ENCODE measurements around the gene DIDO1.

GRCh38 chr20:62923669-62924441 is 2.5 kb downstream of the DIDO1 start:
- TF ChIP-seq, protein P1, sequence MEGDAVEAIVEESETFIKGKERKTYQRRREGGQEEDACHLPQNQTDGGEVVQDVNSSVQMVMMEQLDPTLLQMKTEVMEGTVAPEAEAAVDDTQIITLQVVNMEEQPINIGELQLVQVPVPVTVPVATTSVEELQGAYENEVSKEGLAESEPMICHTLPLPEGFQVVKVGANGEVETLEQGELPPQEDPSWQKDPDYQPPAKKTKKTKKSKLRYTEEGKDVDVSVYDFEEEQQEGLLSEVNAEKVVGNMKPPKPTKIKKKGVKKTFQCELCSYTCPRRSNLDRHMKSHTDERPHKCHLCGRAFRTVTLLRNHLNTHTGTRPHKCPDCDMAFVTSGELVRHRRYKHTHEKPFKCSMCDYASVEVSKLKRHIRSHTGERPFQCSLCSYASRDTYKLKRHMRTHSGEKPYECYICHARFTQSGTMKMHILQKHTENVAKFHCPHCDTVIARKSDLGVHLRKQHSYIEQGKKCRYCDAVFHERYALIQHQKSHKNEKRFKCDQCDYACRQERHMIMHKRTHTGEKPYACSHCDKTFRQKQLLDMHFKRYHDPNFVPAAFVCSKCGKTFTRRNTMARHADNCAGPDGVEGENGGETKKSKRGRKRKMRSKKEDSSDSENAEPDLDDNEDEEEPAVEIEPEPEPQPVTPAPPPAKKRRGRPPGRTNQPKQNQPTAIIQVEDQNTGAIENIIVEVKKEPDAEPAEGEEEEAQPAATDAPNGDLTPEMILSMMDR (IDR thresholded peaks at IDR 0.05) = no peak
- TF ChIP-seq POLR2A (IDR thresholded peaks at IDR 0.05) (no peak), EP300 (IDR thresholded peaks at IDR 0.05) (no peak), POLR2AphosphoS5 (IDR thresholded peaks at IDR 0.05) (no peak)
